HAP-1 (cell line): ENCODE results near the gene JAZF1.

Source experiments
- DNase-seq, 2 experiments: peaks; one replicate each; pipeline ENCODE4 v3.0.0-alpha.2; 2016 to 2020; ENCODE audit warnings: low spot score in 2 of 2
- H3K27me3 ChIP-seq: fragments of 250-450 bp; sonication (Bioruptor Pico); 2 replicates; pipeline ENCODE4 v1.5.1; 2020; ENCODE audit warnings: low read depth, mild to moderate bottlenecking, moderate library complexity
- H3K36me3 ChIP-seq: fragments of 250-450 bp; sonication (Bioruptor Pico); replicated peaks from 2 replicates; pipeline ENCODE4 v1.5.1; 2020; ENCODE audit warnings: mild to moderate bottlenecking
- H3K4me1 ChIP-seq: fragments of 250-450 bp; sonication (Bioruptor Pico); 2 replicates; pipeline ENCODE4 v1.5.1; 2020; ENCODE audit warnings: mild to moderate bottlenecking
- H3K4me3 ChIP-seq: fragments of 250-450 bp; sonication (Bioruptor Pico); 2 replicates; pipeline ENCODE4 v1.5.1; 2020; ENCODE audit warnings: mild to moderate bottlenecking, moderate library complexity
- H3K9me3 ChIP-seq: fragments of 250-450 bp; sonication (Bioruptor Pico); 2 replicates; pipeline ENCODE4 v1.5.1; 2020; ENCODE audit warnings: mild to moderate bottlenecking, moderate library complexity
- in situ Hi-C: fragments of 300-500 bp; cut with MboI; formaldehyde crosslinking; loops from 3 replicates; pipeline ENCODE4 v1.14.3; 2020; ENCODE audit warnings: low sequenced_read_pairs, inconsistent platforms, mixed read lengths

JAZF1 gene

GRCh38 chr7:28180364-28181147 lies at the start of gene JAZF1:
JAZF1 (minus strand) TSS chr7:28180795.
- Histone ChIP-seq H3K27me3 (no peaks in the 10 kb centered on the region), H3K4me3 (peak within 1 kb of the TSS; percentile 62), H3K9me3 (no peaks in the 10 kb centered on the region), H3K4me1 (no peaks in the 10 kb centered on the region), H3K36me3 (no peaks in the 10 kb centered on the region)
- peak; percentile 68 to 90 for DNase-seq
- in situ Hi-C loops: no loop called here

- H3K9me3 ChIP-seq: no peaks in the 10 kb centered on the region; the same call in 1 of the 2 replicates
- in situ Hi-C loops: no loop called here
- H3K4me3 ChIP-seq: no peak overlapping the region
- no peaks in the 10 kb centered on the region for H3K36me3 ChIP-seq
- H3K27me3 ChIP-seq: no peaks in the 10 kb centered on the region
- DNase-seq: no peak
- peaks cover 10% of the 10 kb centered on the region for H3K4me1 ChIP-seq
Measured at GRCh38 chr7:28230261-28230660, 49.7 kb upstream of the JAZF1 start.

- in situ Hi-C loops: no loop called here
- Histone ChIP-seq H3K36me3 (no peaks in the 10 kb centered on the region), H3K4me3 (no peak overlapping the region), H3K9me3 (no peaks in the 10 kb centered on the region; the same call in 1 of the 2 replicates), H3K4me1 (peaks cover 20% of the 10 kb centered on the region), H3K27me3 (no peaks in the 10 kb centered on the region)
- no peak for DNase-seq
Measured at GRCh38 chr7:28228396-28228795, 47.8 kb upstream of the JAZF1 start.

GRCh38 chr7:28226003-28226402 lies 45.4 kb upstream of the JAZF1 start:
- H3K27me3 ChIP-seq: peaks cover 2% of the 10 kb centered on the region; the same call in 1 of the 2 replicates
- no peaks in the 10 kb centered on the region; the same call in 1 of the 2 replicates for H3K9me3 ChIP-seq
- H3K36me3 ChIP-seq: no peaks in the 10 kb centered on the region
- DNase-seq: no peak
- H3K4me1 ChIP-seq: peaks cover 20% of the 10 kb centered on the region
- in situ Hi-C loops: no loop called here
- no peak overlapping the region for H3K4me3 ChIP-seq

- no peak for DNase-seq
- in situ Hi-C loops: no loop called here
- Histone ChIP-seq H3K27me3 (peaks cover 2% of the 10 kb centered on the region; the same call in 1 of the 2 replicates), H3K4me3 (no peak overlapping the region), H3K4me1 (peaks cover 20% of the 10 kb centered on the region), H3K9me3 (no peaks in the 10 kb centered on the region; the same call in 1 of the 2 replicates), H3K36me3 (no peaks in the 10 kb centered on the region)
Measured at GRCh38 chr7:28225576-28225975, 45.0 kb upstream of the JAZF1 start.

- no peak overlapping the region for H3K4me3 ChIP-seq
- no peaks in the 10 kb centered on the region; the same call in 1 of the 2 replicates for H3K9me3 ChIP-seq
- H3K4me1 ChIP-seq: peaks cover 20% of the 10 kb centered on the region
- peaks cover 2% of the 10 kb centered on the region; the same call in 1 of the 2 replicates for H3K27me3 ChIP-seq
- H3K36me3 ChIP-seq: no peaks in the 10 kb centered on the region
- DNase-seq: peak; percentile 70 to 95
- in situ Hi-C loops: no loop called here
Measured at GRCh38 chr7:28224675-28225074, 44.1 kb upstream of the JAZF1 start.

- no peaks in the 10 kb centered on the region; the same call in 1 of the 2 replicates for H3K9me3 ChIP-seq
- DNase-seq: peak in 1 of 2 experiments; percentile 17
- H3K36me3 ChIP-seq: no peaks in the 10 kb centered on the region
- peaks cover 2% of the 10 kb centered on the region; the same call in 1 of the 2 replicates for H3K27me3 ChIP-seq
- H3K4me1 ChIP-seq: peaks cover 20% of the 10 kb centered on the region
- H3K4me3 ChIP-seq: no peak overlapping the region
- in situ Hi-C loops: no loop called here
Measured at GRCh38 chr7:28224172-28224571, 43.6 kb upstream of the JAZF1 start.

GRCh38 chr7:28222636-28223035 lies 42.0 kb upstream of the JAZF1 start:
- in situ Hi-C loops: no loop called here
- Histone ChIP-seq H3K4me3 (no peak overlapping the region), H3K9me3 (no peaks in the 10 kb centered on the region; the same call in 1 of the 2 replicates), H3K27me3 (peaks cover 2% of the 10 kb centered on the region; the same call in 1 of the 2 replicates), H3K4me1 (peaks cover 24% of the 10 kb centered on the region), H3K36me3 (no peaks in the 10 kb centered on the region)
- no peak for DNase-seq

- DNase-seq: no peak
- Histone ChIP-seq H3K4me3 (no peak overlapping the region), H3K27me3 (peaks cover 2% of the 10 kb centered on the region; the same call in 1 of the 2 replicates), H3K9me3 (no peaks in the 10 kb centered on the region), H3K4me1 (peaks cover 20% of the 10 kb centered on the region), H3K36me3 (no peaks in the 10 kb centered on the region)
- in situ Hi-C loops: no loop called here
Measured at GRCh38 chr7:28219793-28220192, 39.2 kb upstream of the JAZF1 start.

GRCh38 chr7:28217143-28217542 lies 36.5 kb upstream of the JAZF1 start:
- in situ Hi-C loops: no loop called here

GRCh38 chr7:28211006-28211405 lies 30.4 kb upstream of the JAZF1 start:
- in situ Hi-C loops: no loop called here
- no peaks in the 10 kb centered on the region for H3K9me3 ChIP-seq

More at GRCh38 chr7:28217143-28217542, 36.5 kb upstream of the JAZF1 start:
- peaks cover 15% of the 10 kb centered on the region for H3K4me1 ChIP-seq
- no peaks in the 10 kb centered on the region for H3K27me3 ChIP-seq
- peak; percentile 58 to 88 for DNase-seq
- H3K36me3 ChIP-seq: no peaks in the 10 kb centered on the region
- H3K4me3 ChIP-seq: no peak overlapping the region
- H3K9me3 ChIP-seq: no peaks in the 10 kb centered on the region

GRCh38 chr7:28208506-28208905 lies 27.9 kb upstream of the JAZF1 start:
- Histone ChIP-seq H3K4me3 (no peak overlapping the region), H3K36me3 (no peaks in the 10 kb centered on the region), H3K9me3 (no peaks in the 10 kb centered on the region), H3K4me1 (no peaks in the 10 kb centered on the region), H3K27me3 (no peaks in the 10 kb centered on the region; the same call in 1 of the 2 replicates)
- in situ Hi-C loops: no loop called here
- no peak for DNase-seq

More at GRCh38 chr7:28211006-28211405, 30.4 kb upstream of the JAZF1 start:
- no peak for DNase-seq
- H3K36me3 ChIP-seq: no peaks in the 10 kb centered on the region
- no peaks in the 10 kb centered on the region for H3K4me1 ChIP-seq
- H3K4me3 ChIP-seq: no peak overlapping the region
- H3K27me3 ChIP-seq: no peaks in the 10 kb centered on the region; the same call in 1 of the 2 replicates

GRCh38 chr7:28207486-28208158 lies 27.0 kb upstream of the JAZF1 start:
- Histone ChIP-seq H3K9me3 (no peaks in the 10 kb centered on the region), H3K27me3 (no peaks in the 10 kb centered on the region; the same call in 1 of the 2 replicates), H3K36me3 (no peaks in the 10 kb centered on the region), H3K4me1 (no peaks in the 10 kb centered on the region), H3K4me3 (no peak overlapping the region)
- in situ Hi-C loops: no loop called here
- DNase-seq: no peak

- Histone ChIP-seq H3K4me1 (no peaks in the 10 kb centered on the region), H3K9me3 (no peaks in the 10 kb centered on the region), H3K36me3 (no peaks in the 10 kb centered on the region), H3K4me3 (no peak overlapping the region), H3K27me3 (peaks cover 7% of the 10 kb centered on the region; the same call in 1 of the 2 replicates)
- in situ Hi-C loops: no loop called here
- no peak for DNase-seq
Measured at GRCh38 chr7:28205506-28205905, 24.9 kb upstream of the JAZF1 start.
